Motor neuron (in vitro differentiated cells): ENCODE results near the gene NRAP. TPM values are rescaled to one million over a fixed set of nuclear protein-coding genes. Genes with fewer than 3 reads are reported as not detected.

Experiments
- ATAC-seq, 8 experiments: fragments of 200-7000 bp; cut with Tn5 transposase; replicated peaks in 6 of 8; 2 replicates each; pipeline ENCODE4 v1.8.0; 2021; ENCODE audit warnings: mild to moderate bottlenecking in 8 of 8, moderate library complexity in 8 of 8
- H3K27ac ChIP-seq, 2 donors: fragments of 250-450 bp; sonication (Bioruptor Pico); 2 replicates each; pipeline ENCODE4 v1.9.0; 2021; ENCODE audit warnings: antibody characterized with exemption in 2 of 2, mild to moderate bottlenecking in 2 of 2, moderate library complexity in 1 of 2
- H3K4me1 ChIP-seq, 2 donors: fragments of 250-450 bp; sonication (Bioruptor Pico); replicated peaks in 1 of 2; 2 replicates each; pipeline ENCODE4 v1.6.1; 2021; ENCODE audit warnings: antibody characterized with exemption in 2 of 2, mild to moderate bottlenecking in 2 of 2, moderate library complexity in 1 of 2
- H3K4me3 ChIP-seq, 5 donors: fragments of 250-450 bp; sonication (Bioruptor Pico); 2 replicates each; pipeline ENCODE4 v1.9.0; 2021; ENCODE audit warnings: antibody characterized with exemption in 5 of 5, mild to moderate bottlenecking in 5 of 5, moderate library complexity in 4 of 5
- WGBS, 10 experiments: fragments of 450-650 bp; shearing (Covaris generic); methylation state at CpG; one replicate each; pipeline ENCODE4 v1.0.0; 2022; 5-methylcytosine and 5-hydroxymethylcytosine counted together
- in situ Hi-C, 9 experiments: fragments of 400-800 bp; cut with MboI; loops; one replicate each; pipeline ENCODE4 v1.15.0; 2021; ENCODE audit warnings: low sequenced_read_pairs in 9 of 9, low pct_unique_long_range_greater_than_20kb in 2 of 9; ENCODE audit not compliant: unreplicated experiment in 9 of 9
- total RNA-seq, 8 experiments: library from RNA; unstranded; fragments of 300-600 nt; gene quantifications; 2 replicates each; pipeline versions ENCODE4 v1.2.3 to v1.2.4, GENCODE V29; 2022

Gene NRAP
- total RNA-seq, 8 experiments from 2014 or later, result 0.15 to 5.3 (median 1.3) TPM; not detected in 2

- peaks cover 45 to 58% of the 10 kb centered on the region in 2 donors for H3K4me1 ChIP-seq
- WGBS, 10 experiments, result 18 to 86% (median 49%) methylated on average over 1 to 22 of the region's 26 CpGs; no CpG with 5 or more reads in 1 of the 10 experiments
- peak in 5 of 8 experiments; percentile 13 to 34 (median 21) for ATAC-seq
- in situ Hi-C loops, result no loop called here
- no peak overlapping the region for H3K4me3 ChIP-seq
- no peak overlapping the region for H3K27ac ChIP-seq
Observed at GRCh38 chr10:113610631-113611601, 52.9 kb downstream of the NRAP start.

GRCh38 chr10:113609704-113610108 is 54.1 kb downstream of the NRAP start:
- peaks cover 47 to 58% of the 10 kb centered on the region in 2 donors for H3K4me1 ChIP-seq
- WGBS, 10 experiments, result 33 to 81% (median 60%) methylated on average over 1 to 4 of the region's 4 CpGs; no CpG with 5 or more reads in 1 of the 10 experiments

GRCh38 chr10:113605268-113605978 is 58.4 kb downstream of the NRAP start:
- peak in 5 of 8 experiments; percentile 70 to 89 (median 86) for ATAC-seq
- 8 to 60% (median 36%) methylated on average over 1 to 13 of the region's 13 CpGs for WGBS, 10 experiments
- in situ Hi-C loops, result no loop called here
- H3K27ac ChIP-seq, result peak overlapping the region in 1 of 2 donors; percentile 7
- H3K4me3 ChIP-seq, result no peak overlapping the region
- H3K4me1 ChIP-seq, result peaks cover 22 to 29% of the 10 kb centered on the region in 2 donors

More at GRCh38 chr10:113609704-113610108, 54.1 kb downstream of the NRAP start:
- Histone ChIP-seq H3K27ac (no peak overlapping the region), H3K4me3 (no peak overlapping the region)
- in situ Hi-C loops, result no loop called here
- peak; percentile 2 to 92 (median 20) for ATAC-seq

GRCh38 chr10:113604572-113604971 is 59.3 kb downstream of the NRAP start:
- Histone ChIP-seq H3K4me3 (no peak overlapping the region), H3K4me1 (peaks cover 22 to 29% of the 10 kb centered on the region in 2 donors), H3K27ac (no peak overlapping the region)
- in situ Hi-C loops, result no loop called here
- ATAC-seq, result no peak
- WGBS, 10 experiments, result 40 to 100% (median 90%) methylated on average over 1 to 7 of the region's 12 CpGs; no CpG with 5 or more reads in 1 of the 10 experiments

- Histone ChIP-seq H3K27ac (no peak overlapping the region), H3K4me1 (peaks cover 20 to 26% of the 10 kb centered on the region in 2 donors), H3K4me3 (no peak overlapping the region)
- no peak for ATAC-seq
- WGBS, 10 experiments, result 40 to 100% (median 90%) methylated on average over 1 to 9 of the region's 13 CpGs; no CpG with 5 or more reads in 3 of the 10 experiments
- in situ Hi-C loops, result no loop called here
Observed at GRCh38 chr10:113603057-113603777, 60.6 kb downstream of the NRAP start.

- no peak for ATAC-seq
- in situ Hi-C loops, result no loop called here
- 20 to 100% (median 95%) methylated on average over 1 to 3 of the region's 3 CpGs; no CpG with 5 or more reads in 4 of the 10 experiments for WGBS, 10 experiments
- peaks cover 9% of the 10 kb centered on the region in 2 donors for H3K4me1 ChIP-seq
- no peak overlapping the region for H3K27ac ChIP-seq
- H3K4me3 ChIP-seq, result no peak overlapping the region
Observed at GRCh38 chr10:113600569-113600968, 63.3 kb downstream of the NRAP start.

GRCh38 chr10:113594652-113595051 is 69.2 kb downstream of the NRAP start:
- peak overlapping the region; percentile 13 to 24 for H3K27ac ChIP-seq
- H3K4me3 ChIP-seq, result no peak overlapping the region
- in situ Hi-C loops, result no loop called here
- 44 to 70% (median 60%) methylated on average over 3 to 8 of the region's 13 CpGs; no CpG with 5 or more reads in 5 of the 10 experiments for WGBS, 10 experiments
- peaks cover 16 to 17% of the 10 kb centered on the region in 2 donors for H3K4me1 ChIP-seq
- peak in 5 of 8 experiments; percentile 50 to 92 (median 81) for ATAC-seq

GRCh38 chr10:113592380-113592779 is 71.5 kb downstream of the NRAP start:
- ATAC-seq, result no peak
- WGBS, 10 experiments, result 20 to 100% (median 92%) methylated on average over 1 to 4 of the region's 8 CpGs; no CpG with 5 or more reads in 4 of the 10 experiments
- H3K4me1 ChIP-seq, result peaks cover 23 to 25% of the 10 kb centered on the region in 2 donors
- no peak overlapping the region for H3K27ac ChIP-seq
- H3K4me3 ChIP-seq, result no peak overlapping the region
- in situ Hi-C loops, result no loop called here

GRCh38 chr10:113590581-113590980 is 73.3 kb downstream of the NRAP start:
- Histone ChIP-seq H3K4me3 (no peak overlapping the region), H3K4me1 (peaks cover 23 to 28% of the 10 kb centered on the region in 2 donors), H3K27ac (no peak overlapping the region)
- 27 to 95% (median 85%) methylated on average over 3 to 10 of the region's 12 CpGs; no CpG with 5 or more reads in 5 of the 10 experiments for whole genome bisulfite sequencing, 10 experiments
- in situ Hi-C loops, result no loop called here
- ATAC-seq, result no peak

GRCh38 chr10:113589201-113589770 is 74.6 kb downstream of the NRAP start:
- in situ Hi-C loops, result no loop called here
- Histone ChIP-seq H3K27ac (no peak overlapping the region), H3K4me1 (peaks cover 14 to 18% of the 10 kb centered on the region in 2 donors), H3K4me3 (no peak overlapping the region)
- ATAC-seq, result peak in 5 of 8 experiments; percentile 29 to 59 (median 35)
- 40 to 93% (median 56%) methylated on average over 2 to 11 of the region's 13 CpGs; no CpG with 5 or more reads in 3 of the 10 experiments for WGBS, 10 experiments

- peak in 6 of 8 experiments; percentile 40 to 91 (median 84) for ATAC-seq
- in situ Hi-C loops, result no loop called here
- H3K4me3 ChIP-seq, result no peak overlapping the region
- no peak overlapping the region for H3K27ac ChIP-seq
- WGBS, 10 experiments, result 20 to 100% methylated on average over 1 of the region's 1 CpG; no CpG with 5 or more reads in 8 of the 10 experiments
- peaks cover 10 to 13% of the 10 kb centered on the region in 2 donors for H3K4me1 ChIP-seq
Observed at GRCh38 chr10:113585949-113586348, 77.9 kb downstream of the NRAP start.

- in situ Hi-C loops, result no loop called here
- no peak for ATAC-seq
- Histone ChIP-seq H3K27ac (no peak overlapping the region), H3K4me1 (peaks cover 0 to 3% of the 10 kb centered on the region in 2 donors), H3K4me3 (no peak overlapping the region)
- WGBS, 10 experiments, result 14 to 100% (median 48%) methylated on average over 1 to 3 of the region's 3 CpGs; no CpG with 5 or more reads in 4 of the 10 experiments
Observed at GRCh38 chr10:113583571-113583970, 80.3 kb downstream of the NRAP start.
